ENCODE measurements around the gene SULF2.

GRCh38 chr20:47735412-47736400 is 49.6 kb downstream of the SULF2 start:
- TF ChIP-seq, protein P1, sequence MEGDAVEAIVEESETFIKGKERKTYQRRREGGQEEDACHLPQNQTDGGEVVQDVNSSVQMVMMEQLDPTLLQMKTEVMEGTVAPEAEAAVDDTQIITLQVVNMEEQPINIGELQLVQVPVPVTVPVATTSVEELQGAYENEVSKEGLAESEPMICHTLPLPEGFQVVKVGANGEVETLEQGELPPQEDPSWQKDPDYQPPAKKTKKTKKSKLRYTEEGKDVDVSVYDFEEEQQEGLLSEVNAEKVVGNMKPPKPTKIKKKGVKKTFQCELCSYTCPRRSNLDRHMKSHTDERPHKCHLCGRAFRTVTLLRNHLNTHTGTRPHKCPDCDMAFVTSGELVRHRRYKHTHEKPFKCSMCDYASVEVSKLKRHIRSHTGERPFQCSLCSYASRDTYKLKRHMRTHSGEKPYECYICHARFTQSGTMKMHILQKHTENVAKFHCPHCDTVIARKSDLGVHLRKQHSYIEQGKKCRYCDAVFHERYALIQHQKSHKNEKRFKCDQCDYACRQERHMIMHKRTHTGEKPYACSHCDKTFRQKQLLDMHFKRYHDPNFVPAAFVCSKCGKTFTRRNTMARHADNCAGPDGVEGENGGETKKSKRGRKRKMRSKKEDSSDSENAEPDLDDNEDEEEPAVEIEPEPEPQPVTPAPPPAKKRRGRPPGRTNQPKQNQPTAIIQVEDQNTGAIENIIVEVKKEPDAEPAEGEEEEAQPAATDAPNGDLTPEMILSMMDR (IDR thresholded peaks at IDR 0.05), result no peak
- no peak for TF ChIP-seq POLR2AphosphoS5 (IDR thresholded peaks at IDR 0.05)
